22Rv1 (cell line): Measurements from ENCODE around the gene BCL2L13.
A peak's percentile ranks its signal among the peaks of the same experiment; 100 is the strongest.

Source experiments
- H3K27ac ChIP-seq: fragments of 450-650 bp; 2 replicates; pipeline ENCODE4 v1.5.1; 2017
- ZFX ChIP-seq: fragments of 450-650 bp; IDR thresholded peaks from 2 replicates; pipeline ENCODE4 v1.6.1; 2017; ENCODE audit warnings: antibody characterized with exemption, borderline replicate concordance
- TF ChIP-seq, protein P1 (sequence below): fragments of 450-650 bp; IDR thresholded peaks from 2 replicates; pipeline ENCODE4 v1.5.1; 2017; ENCODE audit warnings: mild to moderate bottlenecking

Gene BCL2L13

DNA sequence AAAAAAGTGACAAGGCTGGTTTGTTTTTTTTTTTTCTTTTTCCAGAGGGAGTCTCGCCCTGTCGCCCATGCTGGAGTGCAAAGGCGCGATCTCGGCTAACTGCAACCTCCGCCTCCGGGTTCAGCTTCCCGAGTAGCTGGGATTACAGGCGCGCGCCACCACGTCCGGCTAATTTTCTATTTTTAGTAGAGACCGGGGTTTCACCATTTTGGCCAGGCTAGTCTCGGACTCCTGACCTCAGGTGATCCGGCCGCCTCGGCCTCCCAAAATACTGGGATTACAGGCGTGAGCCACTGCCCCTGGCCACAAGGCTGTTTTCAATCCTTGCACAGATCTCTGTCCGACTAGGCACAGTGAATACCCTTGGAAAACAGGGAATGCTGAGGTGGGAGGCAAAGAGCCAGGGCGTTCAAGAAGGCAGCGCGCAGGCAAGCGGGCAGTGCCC, 10.6 kb upstream of the BCL2L13 start:
- H3K27ac ChIP-seq = peak overlapping the region; percentile 83
- TF ChIP-seq, protein P1, sequence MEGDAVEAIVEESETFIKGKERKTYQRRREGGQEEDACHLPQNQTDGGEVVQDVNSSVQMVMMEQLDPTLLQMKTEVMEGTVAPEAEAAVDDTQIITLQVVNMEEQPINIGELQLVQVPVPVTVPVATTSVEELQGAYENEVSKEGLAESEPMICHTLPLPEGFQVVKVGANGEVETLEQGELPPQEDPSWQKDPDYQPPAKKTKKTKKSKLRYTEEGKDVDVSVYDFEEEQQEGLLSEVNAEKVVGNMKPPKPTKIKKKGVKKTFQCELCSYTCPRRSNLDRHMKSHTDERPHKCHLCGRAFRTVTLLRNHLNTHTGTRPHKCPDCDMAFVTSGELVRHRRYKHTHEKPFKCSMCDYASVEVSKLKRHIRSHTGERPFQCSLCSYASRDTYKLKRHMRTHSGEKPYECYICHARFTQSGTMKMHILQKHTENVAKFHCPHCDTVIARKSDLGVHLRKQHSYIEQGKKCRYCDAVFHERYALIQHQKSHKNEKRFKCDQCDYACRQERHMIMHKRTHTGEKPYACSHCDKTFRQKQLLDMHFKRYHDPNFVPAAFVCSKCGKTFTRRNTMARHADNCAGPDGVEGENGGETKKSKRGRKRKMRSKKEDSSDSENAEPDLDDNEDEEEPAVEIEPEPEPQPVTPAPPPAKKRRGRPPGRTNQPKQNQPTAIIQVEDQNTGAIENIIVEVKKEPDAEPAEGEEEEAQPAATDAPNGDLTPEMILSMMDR = no peak
- no peak for TF ChIP-seq ZFX

DNA sequence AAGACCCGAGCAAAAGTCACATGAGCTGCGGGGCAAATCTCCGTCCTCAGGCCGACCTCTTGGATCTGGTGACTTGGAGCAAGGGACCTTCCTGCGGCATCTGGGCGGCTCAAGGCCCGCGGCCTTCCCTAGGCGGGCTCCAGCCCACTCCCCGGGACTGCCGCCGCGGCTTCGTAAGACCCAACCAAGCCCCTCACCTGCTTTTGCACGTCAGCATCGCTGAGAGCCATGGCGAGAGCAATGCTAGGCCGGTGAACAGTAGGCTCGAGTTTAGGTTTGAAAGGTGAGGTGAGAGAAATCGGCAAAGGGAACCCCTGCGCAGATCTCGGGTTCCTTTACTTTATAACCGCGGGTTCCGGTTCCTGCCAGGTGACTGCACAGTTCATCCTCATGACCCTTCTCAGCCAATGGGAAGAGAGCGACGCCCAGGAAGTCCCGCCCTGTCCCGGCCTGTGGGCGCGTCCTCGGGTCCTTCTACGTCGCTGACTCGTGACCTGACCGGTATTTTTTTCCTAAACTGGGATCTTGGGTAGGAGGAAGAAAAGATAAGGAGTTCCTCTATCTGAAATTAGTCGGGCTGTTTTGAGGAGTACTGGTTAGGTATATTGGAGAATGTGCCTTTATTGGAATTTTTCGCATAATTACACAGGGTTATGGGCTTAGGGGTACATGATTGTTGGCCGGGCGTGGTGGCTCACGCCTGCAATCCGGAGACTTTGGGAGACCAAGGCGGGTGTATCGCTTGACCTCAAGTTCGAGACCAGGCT, 10.0 kb upstream of the BCL2L13 start, which contains the start of gene ATP6V1E1:
ATP6V1E1 (minus strand) TSS at position 344 of the 767 bp plus-strand sequence; CDS start at position 230, 114 bp downstream.
- no peak for TF ChIP-seq ZFX
- TF ChIP-seq, protein P1 = no peak
- peak within 1 kb of the TSS; percentile 83 for H3K27ac ChIP-seq

DNA sequence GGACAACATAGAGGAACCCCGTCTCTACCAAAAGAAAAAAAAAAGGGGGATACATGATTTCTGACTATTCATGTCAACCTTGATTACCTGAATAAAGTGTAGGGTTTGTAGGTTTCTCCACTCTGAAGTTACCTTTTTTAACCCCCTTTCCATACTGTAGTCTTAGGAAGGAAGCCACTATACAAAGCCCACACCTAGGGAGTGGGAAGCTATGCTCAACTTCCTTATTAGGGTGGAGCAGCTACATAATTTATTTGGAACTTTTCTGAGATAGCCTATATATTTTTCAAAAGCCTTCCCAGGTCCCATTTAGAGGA, 9.4 kb upstream of the BCL2L13 start:
- H3K27ac ChIP-seq = peak overlapping the region; percentile 83
- TF ChIP-seq, protein P1 = no peak
- TF ChIP-seq ZFX = no peak

DNA sequence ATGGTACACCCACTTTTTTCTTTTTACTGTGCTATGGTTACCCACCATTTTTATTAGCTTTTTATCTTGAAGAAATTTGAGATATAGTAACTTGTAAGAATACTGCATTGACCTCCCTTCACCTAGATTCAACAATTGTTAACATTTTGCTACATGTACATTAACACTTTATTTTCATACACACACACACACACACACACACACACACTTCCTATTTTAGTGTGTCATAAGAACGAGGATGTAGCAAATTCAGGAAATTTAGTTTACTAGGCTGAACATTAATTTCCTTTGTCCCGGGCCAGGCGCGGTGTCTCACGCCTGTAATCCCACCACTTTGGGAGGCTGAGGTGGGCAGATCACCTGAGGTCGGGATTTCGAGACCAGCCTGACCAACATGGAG, 8.9 kb upstream of the BCL2L13 start:
- no peak for TF ChIP-seq ZFX
- TF ChIP-seq, protein P1 = no peak
- H3K27ac ChIP-seq = peak overlapping the region; percentile 83

DNA sequence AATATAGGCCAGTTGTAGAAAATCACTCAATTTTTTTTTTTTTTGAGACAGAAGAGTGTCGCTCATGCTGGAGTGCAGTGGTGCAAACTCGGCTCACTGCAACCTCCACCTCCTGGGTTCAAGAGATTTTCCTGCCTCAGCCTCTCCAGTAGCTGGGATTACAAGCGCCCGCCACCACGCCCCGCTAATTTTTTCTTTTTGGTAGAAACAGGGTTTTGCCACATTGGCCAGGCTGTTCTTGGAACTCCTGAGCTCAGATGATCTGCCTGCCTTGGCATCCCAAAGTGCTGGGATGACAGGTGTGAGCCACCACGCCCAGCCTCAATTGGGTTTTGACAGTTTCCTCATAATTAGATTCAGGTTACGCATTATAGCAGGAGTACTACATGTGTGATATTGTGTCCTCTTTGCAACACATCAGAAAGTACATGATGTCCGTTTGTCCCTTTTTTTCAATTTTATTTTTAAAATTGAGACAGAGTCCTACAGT, 7.4 kb upstream of the BCL2L13 start:
- TF ChIP-seq, protein P1 = no peak
- TF ChIP-seq ZFX = no peak
- H3K27ac ChIP-seq = no peak overlapping the region

DNA sequence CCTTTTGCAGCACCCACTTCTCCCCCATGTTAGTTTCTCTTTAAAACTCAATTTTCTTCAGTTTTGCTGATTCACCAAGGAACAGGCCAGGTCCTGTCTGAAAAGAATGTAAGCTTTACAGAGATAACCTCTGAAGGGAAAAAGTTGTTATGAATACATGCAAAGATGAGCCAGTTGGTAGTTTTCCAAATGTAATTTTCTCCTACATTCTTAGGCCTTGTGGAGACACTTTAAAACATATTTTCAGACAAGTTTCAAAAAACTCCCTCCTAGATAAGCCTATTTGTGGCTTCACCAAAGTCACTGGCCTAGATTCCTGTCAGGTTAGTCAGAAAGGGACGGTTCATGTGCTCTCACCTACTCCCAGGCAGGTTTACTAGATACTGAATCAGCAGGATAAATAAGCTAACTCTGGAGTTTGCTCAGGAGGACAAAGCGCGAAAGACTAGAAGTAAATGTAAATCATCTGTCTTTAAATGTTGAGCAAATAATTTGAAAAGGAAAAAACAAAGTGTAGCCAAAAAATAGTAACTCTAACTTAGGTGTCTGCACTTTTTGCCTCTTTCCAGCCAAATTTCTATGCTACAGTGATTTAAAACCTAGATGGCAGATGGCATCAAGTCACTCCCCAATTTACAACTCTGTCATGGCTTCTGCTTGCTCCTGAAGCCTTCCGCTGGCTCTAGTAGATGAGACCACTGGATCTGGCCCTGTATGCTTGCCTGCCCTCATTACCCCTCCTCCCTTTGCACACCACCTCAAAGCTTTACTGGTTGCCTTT, 5.2 kb upstream of the BCL2L13 start:
- no peak for TF ChIP-seq ZFX
- H3K27ac ChIP-seq = no peak overlapping the region

DNA sequence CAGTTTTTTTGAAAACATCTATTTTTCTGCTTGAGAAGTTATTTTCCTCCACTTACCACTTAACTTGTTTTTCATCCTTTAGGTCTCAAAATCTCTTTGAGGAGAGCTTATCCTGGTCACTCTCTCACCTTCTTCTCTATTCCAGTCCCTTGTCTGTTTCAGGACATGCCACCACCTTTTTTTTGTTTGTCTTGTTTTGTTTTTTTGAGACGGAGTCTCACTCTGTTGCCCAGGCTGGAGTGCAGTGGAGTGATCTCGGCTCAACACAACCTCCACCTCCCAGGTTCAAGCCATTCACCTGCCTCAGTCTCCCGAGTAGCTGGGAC, 4.6 kb upstream of the BCL2L13 start:
- no peak overlapping the region for H3K27ac ChIP-seq

More for the DNA sequence above, 4.6 kb upstream of the BCL2L13 start:
- TF ChIP-seq, protein P1 = no peak
- TF ChIP-seq ZFX = no peak
